ENCODE data around the gene NDRG3.

NDRG3 gene

GRCh38 chr20:36634342-36634741 is 111.5 kb downstream of the NDRG3 start:
- DNase-seq (ENCODE audit: extremely low read depth, low read depth): no peak
- TF ChIP-seq, protein P1, sequence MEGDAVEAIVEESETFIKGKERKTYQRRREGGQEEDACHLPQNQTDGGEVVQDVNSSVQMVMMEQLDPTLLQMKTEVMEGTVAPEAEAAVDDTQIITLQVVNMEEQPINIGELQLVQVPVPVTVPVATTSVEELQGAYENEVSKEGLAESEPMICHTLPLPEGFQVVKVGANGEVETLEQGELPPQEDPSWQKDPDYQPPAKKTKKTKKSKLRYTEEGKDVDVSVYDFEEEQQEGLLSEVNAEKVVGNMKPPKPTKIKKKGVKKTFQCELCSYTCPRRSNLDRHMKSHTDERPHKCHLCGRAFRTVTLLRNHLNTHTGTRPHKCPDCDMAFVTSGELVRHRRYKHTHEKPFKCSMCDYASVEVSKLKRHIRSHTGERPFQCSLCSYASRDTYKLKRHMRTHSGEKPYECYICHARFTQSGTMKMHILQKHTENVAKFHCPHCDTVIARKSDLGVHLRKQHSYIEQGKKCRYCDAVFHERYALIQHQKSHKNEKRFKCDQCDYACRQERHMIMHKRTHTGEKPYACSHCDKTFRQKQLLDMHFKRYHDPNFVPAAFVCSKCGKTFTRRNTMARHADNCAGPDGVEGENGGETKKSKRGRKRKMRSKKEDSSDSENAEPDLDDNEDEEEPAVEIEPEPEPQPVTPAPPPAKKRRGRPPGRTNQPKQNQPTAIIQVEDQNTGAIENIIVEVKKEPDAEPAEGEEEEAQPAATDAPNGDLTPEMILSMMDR (IDR thresholded peaks at IDR 0.05; ENCODE audit: low read depth, low read length): no peak

- TF ChIP-seq, protein P1 (IDR thresholded peaks at IDR 0.05; ENCODE audit: low read depth, low read length): no peak
- no peak for DNase-seq (ENCODE audit: extremely low read depth, low read depth)
These were observed 112.6 kb downstream of the NDRG3 start for GRCh38 chr20:36633285-36633772.

- no peak for DNase-seq (ENCODE audit: extremely low read depth, low read depth)
- TF ChIP-seq, protein P1 (IDR thresholded peaks at IDR 0.05; ENCODE audit: low read depth, low read length): no peak
These were observed 113.2 kb downstream of the NDRG3 start for GRCh38 chr20:36632487-36633284.

GRCh38 chr20:36632147-36632486 is 113.8 kb downstream of the NDRG3 start:
- TF ChIP-seq, protein P1 (IDR thresholded peaks at IDR 0.05; ENCODE audit: low read depth, low read length): no peak
- no peak for DNase-seq (ENCODE audit: extremely low read depth, low read depth)

- TF ChIP-seq, protein P1 (IDR thresholded peaks at IDR 0.05; ENCODE audit: low read depth, low read length): no peak
- DNase-seq (ENCODE audit: extremely low read depth, low read depth): no peak
These were observed 114.2 kb downstream of the NDRG3 start for GRCh38 chr20:36631646-36632045.

- no peak for DNase-seq (ENCODE audit: extremely low read depth, low read depth)
These were observed 115.9 kb downstream of the NDRG3 start for GRCh38 chr20:36629719-36630681.

More at GRCh38 chr20:36629719-36630681, 115.9 kb downstream of the NDRG3 start:
- TF ChIP-seq, protein P1 (IDR thresholded peaks at IDR 0.05; ENCODE audit: low read depth, low read length): no peak
